HepG2 (cell line): Measurements from ENCODE around the gene PASD1. TPM values are rescaled to one million over a fixed set of nuclear protein-coding genes. Genes with fewer than 3 reads are reported as not detected.

Source experiments
- ATAC-seq: fragments of 200-7000 bp; cut with Tn5 transposase; 3 replicates; pipeline ENCODE4 v1.9.1; 2020; ENCODE audit warnings: mild to moderate bottlenecking, moderate library complexity
- BruUV-seq: library from RNA; stranded (reverse); fragments of 400-500 nt; replicated peaks from 2 replicates; lab custom pipeline; 2021; lab: Mats Ljungman, UMichigan
- CTCF ChIA-PET: fragments of 300-600 bp; formaldehyde crosslinking; extraction: SDS; loops from one replicate; lab custom pipeline; 2021; ENCODE audit warnings: low total read pairs, inconsistent platforms, low intra/inter-chr PET ratio; lab: Yijun Ruan, JAX
- POLR2A ChIA-PET: fragments of 350-600 bp; sonication (Branson Sonifier 250); formaldehyde crosslinking; loops from one replicate; lab custom pipeline; 2020; ENCODE audit warnings: antibody characterized with exemption, inconsistent platforms; lab: Yijun Ruan, JAX
- DNase-seq: peaks from one replicate; pipeline ENCODE4 v3.0.0-alpha.2; 2015; ENCODE audit warnings: low spot score
- FAIRE-seq: peaks from 3 replicates; lab custom pipeline; 2011; peaks lifted over from hg19 to GRCh38; lab: Jason Lieb, UNC
- H2AFZ ChIP-seq: one replicate; pipeline ENCODE4 v1.6.1; 2011; ENCODE audit warnings: low read length, inconsistent platforms
- H3K27ac ChIP-seq: fragments of 300-600 bp; 3 replicates; pipeline ENCODE4 v1.8.0; 2011; ENCODE audit warnings: mixed run types, mild to moderate bottlenecking, mixed read lengths, low read length, inconsistent platforms; ENCODE audit not compliant: insufficient read depth; ENCODE audit errors: extremely low read length
- H3K27me3 ChIP-seq, 2 experiments: fragments of 200-600 bp in 1 of 2; 2 replicates in 1 of 2; 3 replicates in 1 of 2; pipeline versions ENCODE4 v1.6.0 to v1.8.0; 2011; ENCODE audit warnings: low read length in 2 of 2, mild to moderate bottlenecking in 2 of 2, moderate library complexity in 2 of 2, inconsistent platforms in 1 of 2; ENCODE audit not compliant: insufficient read depth in 2 of 2, control insufficient read depth in 1 of 2
- H3K36me3 ChIP-seq, 2 experiments: fragments of 200-600 bp in 1 of 2; replicated peaks in 1 of 2; 2 replicates in 1 of 2; 3 replicates in 1 of 2; pipeline versions ENCODE4 v1.5.1 to v1.8.0; 2011; ENCODE audit warnings: low read length in 2 of 2, inconsistent platforms in 1 of 2; ENCODE audit not compliant: insufficient read depth in 2 of 2, control insufficient read depth in 1 of 2
- H3K4me1 ChIP-seq: 2 replicates; pipeline ENCODE4 v1.5.1; 2012; ENCODE audit warnings: low read length, inconsistent platforms; ENCODE audit not compliant: insufficient read depth
- H3K4me2 ChIP-seq: 2 replicates; pipeline ENCODE4 v1.6.0; 2011; ENCODE audit warnings: low read depth, low read length, inconsistent platforms
- H3K4me3 ChIP-seq, 3 experiments: fragments of 200-600 bp in 1 of 3; sonication (generic), shearing (Covaris generic) in 1 of 3; replicated peaks in 1 of 3; 2 replicates each; pipeline ENCODE4 v1.5.1; 2011 to 2016; ENCODE audit warnings: low read length in 3 of 3, inconsistent platforms in 2 of 3, low read depth in 2 of 3, mild to moderate bottlenecking in 2 of 3, control low read depth in 1 of 3, mixed read lengths in 1 of 3; ENCODE audit not compliant: insufficient read depth in 1 of 3
- H3K79me2 ChIP-seq: one replicate; pipeline ENCODE4 v1.6.1; 2011; ENCODE audit warnings: low read length, inconsistent platforms; ENCODE audit not compliant: insufficient read depth
- H3K9ac ChIP-seq: 2 replicates; pipeline ENCODE4 v1.6.0; 2011; ENCODE audit warnings: mild to moderate bottlenecking, low read depth, low read length, inconsistent platforms; ENCODE audit not compliant: insufficient read depth
- H3K9me3 ChIP-seq: 2 replicates; pipeline ENCODE4 v1.5.1; 2012; ENCODE audit warnings: mild to moderate bottlenecking, low read length
- H4K20me1 ChIP-seq: 2 replicates; pipeline ENCODE4 v1.6.0; 2011; ENCODE audit warnings: inconsistent platforms, mild to moderate bottlenecking, low read length, moderate library complexity; ENCODE audit not compliant: insufficient read depth
- AHDC1 ChIP-seq: sonication (generic); formaldehyde crosslinking; IDR thresholded peaks from 2 replicates; pipeline ENCODE4 v1.5.1; 2020; ENCODE audit warnings: mild to moderate bottlenecking, missing genetic modification reagents, borderline replicate concordance
- CEBPB ChIP-seq: IDR thresholded peaks from 2 replicates; pipeline ENCODE4 v1.6.1; 2011; ENCODE audit warnings: low read depth, low read length, improper control_type of control experiment, borderline replicate concordance
- ELF1 ChIP-seq: sonication (generic); formaldehyde crosslinking; IDR thresholded peaks from 2 replicates; pipeline ENCODE4 v1.4.0; 2020; ENCODE audit warnings: missing genetic modification reagents
- FOXA3 ChIP-seq: IDR thresholded peaks from 2 replicates; pipeline ENCODE4 v1.6.1; 2016; ENCODE audit warnings: missing genetic modification reagents, missing compliant biosample characterization
- HIC2 ChIP-seq: sonication (generic); formaldehyde crosslinking; IDR thresholded peaks from 2 replicates; pipeline ENCODE4 v1.9.0; 2022; ENCODE audit warnings: low read depth, missing genetic modification reagents
- HNF4A ChIP-seq: sonication (generic); formaldehyde crosslinking; IDR thresholded peaks from 2 replicates; pipeline ENCODE4 v1.4.0; 2020; ENCODE audit warnings: missing genetic modification reagents
- JUN ChIP-seq: sonication (generic); formaldehyde crosslinking; IDR thresholded peaks from 2 replicates; pipeline ENCODE4 v1.4.0; 2020; ENCODE audit warnings: mild to moderate bottlenecking, missing genetic modification reagents
- KLF13 ChIP-seq: sonication (generic); formaldehyde crosslinking; IDR thresholded peaks from 2 replicates; pipeline ENCODE4 v1.4.0; 2020; ENCODE audit warnings: mild to moderate bottlenecking, missing genetic modification reagents
- NR0B2 ChIP-seq: sonication (generic); formaldehyde crosslinking; IDR thresholded peaks from 2 replicates; pipeline ENCODE4 v1.4.0; 2020; ENCODE audit warnings: mild to moderate bottlenecking, missing genetic modification reagents
- REST ChIP-seq, 2 experiments: IDR thresholded peaks; 2 replicates each; pipeline ENCODE4 v1.6.1; 2011 to 2012; ENCODE audit warnings: low read length in 2 of 2, borderline replicate concordance in 1 of 2, low read depth in 1 of 2, mild to moderate bottlenecking in 1 of 2, moderate library complexity in 1 of 2
- TBL1XR1 ChIP-seq: fragments of 150-350 bp; IDR thresholded peaks from 2 replicates; pipeline ENCODE4 v1.6.1; 2014; ENCODE audit warnings: borderline replicate concordance, low read length; ENCODE audit not compliant: partially characterized antibody
- U2AF1 ChIP-seq: fragments of 200-400 bp; formaldehyde crosslinking; optimal IDR thresholded peaks from 2 replicates; pipeline ENCODE3; 2017; ENCODE audit warnings: mild to moderate bottlenecking, low read depth, low read length
- YEATS4 ChIP-seq: sonication (generic); formaldehyde crosslinking; IDR thresholded peaks from 2 replicates; pipeline ENCODE4 v1.4.0; 2020; ENCODE audit warnings: missing genetic modification reagents, borderline replicate concordance
- WGBS: methylation state at CpG from one replicate; pipeline ENCODE4 v1.1.6; 2017; ENCODE audit warnings: low lambda C conversion rate; 5-methylcytosine and 5-hydroxymethylcytosine counted together
- in situ Hi-C: cut with HindIII; loops from 2 replicates; pipeline ENCODE4 v1.10.0; 2017; ENCODE audit warnings: low pct_unique_long_range_greater_than_20kb; ENCODE audit not compliant: extremely low pct_ligation_motif_present
- intact Hi-C: fragments of 100-400 bp; cut with micrococcal nuclease; formaldehyde crosslinking; loops from one replicate; pipeline ENCODE4 v1.10.0; 2022; ENCODE audit not compliant: unreplicated experiment
- polyA plus RNA-seq, 8 experiments: library from polyadenylated mRNA; depleted of rRNA in 3 of 8; stranded (reverse) in 7 of 8; unstranded in 1 of 8; fragments of >200 nt; fragmentation: Illumina TruSeq in 4 of 8; extraction: Trizol in 4 of 8; gene quantifications; 2 replicates each; pipeline versions ENCODE4 v1.2.1 to v1.2.3, GENCODE V29; 2011 to 2016; ENCODE audit warnings: low read depth in 4 of 8, missing spikeins in 1 of 8, mixed read lengths in 1 of 8; ENCODE audit not compliant: insufficient read depth in 1 of 8
- total RNA-seq, 5 experiments: library from RNA; depleted of rRNA; stranded (reverse); fragments of >200 nt; fragmentation: Illumina TruSeq; extraction: Trizol; gene quantifications; 2 replicates each; pipeline ENCODE4 v1.2.3, GENCODE V29; 2016; ENCODE audit warnings: low read depth in 1 of 5

The PASD1 gene
- total and polyA plus RNA-seq, 2 of the 13 experiments (the other 11 are each of a cell fraction or from before 2014, with no cell fraction given), result not detected

- Histone ChIP-seq H3K9me3 (no peaks in the 10 kb centered on the region), H3K4me2 (no peak overlapping the region), H3K27me3 (0 out of 5 replicates have a peak, but pooled peaks cover 0 to 5% of the 10 kb centered on the region in 2 experiments), H2AFZ (no peak overlapping the region), H3K36me3 (no peaks in the 10 kb centered on the region), H3K9ac (no peak overlapping the region), H3K79me2 (no peaks in the 10 kb centered on the region), H3K27ac (no peak overlapping the region), H4K20me1 (no peaks in the 10 kb centered on the region), H3K4me3 (no peak overlapping the region), H3K4me1 (no peaks in the 10 kb centered on the region)
- WGBS, result 8% methylated on average over 5 of the region's 5 CpGs
- in situ Hi-C loops, result no loop called here
- peak; percentile 22 for DNase-seq
- ChIA-PET POLR2A (no interaction called here), CTCF (no interaction called here)
- no peak for ATAC-seq
- peak; percentile 60 for FAIRE-seq
- intact Hi-C loops, result no loop called here
- BruUV-seq, result no TSS peak
- 0 out of 2 replicates have a peak, but pooled peaks have one; percentile 16 for TF ChIP-seq FOXA3 (CRISPR knock-in tag)
- no peak for TF ChIP-seq KLF13 (CRISPR knock-in tag)
- no peak for TF ChIP-seq ELF1 (CRISPR knock-in tag)
- TF ChIP-seq NR0B2, result no peak
- no peak for TF ChIP-seq U2AF1
- TF ChIP-seq REST (IDR thresholded peaks at IDR 0.05; ENCODE audit: borderline replicate concordance in 1 of 2, low read depth in 1 of 2, low read length in 2 of 2), result no peak
- TF ChIP-seq YEATS4, result no peak
- TF ChIP-seq AHDC1 (CRISPR knock-in tag), result 0 out of 2 replicates have a peak, but pooled peaks have one; percentile 18
- no peak for TF ChIP-seq JUN
- TF ChIP-seq HNF4A (CRISPR knock-in tag), result peak; percentile 54
- TF ChIP-seq HIC2, result no peak
- peak; percentile 90 for TF ChIP-seq CEBPB
- TF ChIP-seq TBL1XR1, result peak; percentile 36
Observed at GRCh38 chrX:151609222-151609621, 45.7 kb downstream of the PASD1 start.
